ENCODE results near the gene MCF2L. TPM values are rescaled to one million over a fixed set of nuclear protein-coding genes. Genes with fewer than 3 reads are reported as not detected.

MCF2L gene
- total RNA-seq, 1 donor from 2014 or later: 6.7 TPM

DNA sequence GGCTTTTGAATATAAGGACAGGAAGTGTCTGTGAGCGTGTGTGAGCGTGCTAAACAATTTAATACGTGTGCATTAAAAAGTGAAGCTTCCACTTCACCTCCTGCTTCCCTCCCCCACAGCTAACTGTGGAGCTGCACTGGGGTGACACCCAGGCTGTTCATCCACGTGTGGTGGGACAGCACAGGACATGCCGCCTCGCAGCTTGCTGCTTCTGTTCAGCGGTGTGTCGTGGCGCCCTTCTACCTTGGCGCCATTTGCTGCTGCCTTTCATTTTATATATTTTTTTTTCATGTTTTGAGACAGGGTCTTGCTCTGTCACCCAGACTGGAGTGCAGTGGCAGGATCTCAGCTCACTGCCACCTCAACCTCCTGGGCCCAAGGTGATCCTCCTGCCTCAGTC lies 63.3 kb downstream of the MCF2L start:
- peaks cover 5% of the 10 kb centered on the region for H3K27me3 Mint-ChIP-seq (ENCODE audit: low read depth)
- no peak overlapping the region for H3K27ac Mint-ChIP-seq (ENCODE audit: unreplicated experiment)

DNA sequence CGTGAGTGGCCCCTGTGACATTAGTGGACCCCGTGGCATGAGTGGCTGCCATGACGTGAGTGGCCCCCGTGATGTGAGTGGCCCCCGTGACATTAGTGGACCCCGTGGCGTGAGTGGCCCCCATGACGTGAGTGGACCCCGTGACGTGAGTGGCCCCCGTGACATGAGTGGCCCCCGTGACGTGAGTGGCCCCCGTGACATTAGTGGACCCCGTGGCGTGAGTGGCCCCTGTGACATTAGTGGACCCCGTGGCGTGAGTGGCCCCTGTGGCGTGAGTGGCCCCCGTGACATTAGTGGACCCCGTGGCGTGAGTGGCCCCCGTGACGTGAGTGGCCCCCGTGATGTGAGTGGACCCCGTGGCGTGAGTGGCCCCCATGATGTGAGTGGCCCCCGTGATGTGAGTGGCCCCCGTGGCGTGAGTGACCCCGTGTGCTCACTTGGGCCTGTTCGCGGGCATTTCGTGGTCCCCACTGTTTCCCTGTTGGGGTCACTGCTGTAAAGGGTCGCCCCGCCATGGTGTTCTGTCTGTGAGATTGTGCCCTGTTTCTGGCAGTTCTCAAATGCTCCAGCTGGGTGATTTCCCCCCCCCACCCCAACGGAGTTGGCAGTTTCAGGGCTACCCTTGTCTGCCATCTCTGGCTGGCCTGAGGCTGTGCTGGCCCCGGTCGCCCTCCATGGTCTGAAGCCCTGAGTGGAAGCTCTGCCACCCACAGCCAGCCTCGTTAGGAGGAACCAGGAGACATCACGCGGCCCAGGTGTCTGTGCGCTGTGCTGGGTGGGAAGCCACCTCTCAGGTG lies 64.2 kb downstream of the MCF2L start:
- peaks cover 5% of the 10 kb centered on the region for H3K27me3 Mint-ChIP-seq (ENCODE audit: low read depth)
- no peak for DNase-seq (ENCODE audit: low spot score)
- no peak overlapping the region for H3K27ac Mint-ChIP-seq (ENCODE audit: unreplicated experiment)
- H3K4me1 Mint-ChIP-seq (ENCODE audit: low read depth): peaks cover 3% of the 10 kb centered on the region
- no peak overlapping the region for H3K4me3 Mint-ChIP-seq (ENCODE audit: unreplicated experiment)
- H3K9me3 Mint-ChIP-seq (ENCODE audit: low read depth): peaks cover 2% of the 10 kb centered on the region
- TF ChIP-seq, protein P1, sequence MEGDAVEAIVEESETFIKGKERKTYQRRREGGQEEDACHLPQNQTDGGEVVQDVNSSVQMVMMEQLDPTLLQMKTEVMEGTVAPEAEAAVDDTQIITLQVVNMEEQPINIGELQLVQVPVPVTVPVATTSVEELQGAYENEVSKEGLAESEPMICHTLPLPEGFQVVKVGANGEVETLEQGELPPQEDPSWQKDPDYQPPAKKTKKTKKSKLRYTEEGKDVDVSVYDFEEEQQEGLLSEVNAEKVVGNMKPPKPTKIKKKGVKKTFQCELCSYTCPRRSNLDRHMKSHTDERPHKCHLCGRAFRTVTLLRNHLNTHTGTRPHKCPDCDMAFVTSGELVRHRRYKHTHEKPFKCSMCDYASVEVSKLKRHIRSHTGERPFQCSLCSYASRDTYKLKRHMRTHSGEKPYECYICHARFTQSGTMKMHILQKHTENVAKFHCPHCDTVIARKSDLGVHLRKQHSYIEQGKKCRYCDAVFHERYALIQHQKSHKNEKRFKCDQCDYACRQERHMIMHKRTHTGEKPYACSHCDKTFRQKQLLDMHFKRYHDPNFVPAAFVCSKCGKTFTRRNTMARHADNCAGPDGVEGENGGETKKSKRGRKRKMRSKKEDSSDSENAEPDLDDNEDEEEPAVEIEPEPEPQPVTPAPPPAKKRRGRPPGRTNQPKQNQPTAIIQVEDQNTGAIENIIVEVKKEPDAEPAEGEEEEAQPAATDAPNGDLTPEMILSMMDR (IDR thresholded peaks at IDR 0.05): no peak
- H3K36me3 Mint-ChIP-seq (ENCODE audit: low read depth): peaks cover 7% of the 10 kb centered on the region

More for the DNA sequence above, 63.3 kb downstream of the MCF2L start:
- peaks cover 3% of the 10 kb centered on the region for H3K4me1 Mint-ChIP-seq (ENCODE audit: low read depth)
- H3K36me3 Mint-ChIP-seq (ENCODE audit: low read depth): peaks cover 4% of the 10 kb centered on the region
- no peak overlapping the region for H3K4me3 Mint-ChIP-seq (ENCODE audit: unreplicated experiment)
- H3K9me3 Mint-ChIP-seq (ENCODE audit: low read depth): no peaks in the 10 kb centered on the region
- no peak for DNase-seq (ENCODE audit: low spot score)
- TF ChIP-seq, protein P1 (IDR thresholded peaks at IDR 0.05): no peak

DNA sequence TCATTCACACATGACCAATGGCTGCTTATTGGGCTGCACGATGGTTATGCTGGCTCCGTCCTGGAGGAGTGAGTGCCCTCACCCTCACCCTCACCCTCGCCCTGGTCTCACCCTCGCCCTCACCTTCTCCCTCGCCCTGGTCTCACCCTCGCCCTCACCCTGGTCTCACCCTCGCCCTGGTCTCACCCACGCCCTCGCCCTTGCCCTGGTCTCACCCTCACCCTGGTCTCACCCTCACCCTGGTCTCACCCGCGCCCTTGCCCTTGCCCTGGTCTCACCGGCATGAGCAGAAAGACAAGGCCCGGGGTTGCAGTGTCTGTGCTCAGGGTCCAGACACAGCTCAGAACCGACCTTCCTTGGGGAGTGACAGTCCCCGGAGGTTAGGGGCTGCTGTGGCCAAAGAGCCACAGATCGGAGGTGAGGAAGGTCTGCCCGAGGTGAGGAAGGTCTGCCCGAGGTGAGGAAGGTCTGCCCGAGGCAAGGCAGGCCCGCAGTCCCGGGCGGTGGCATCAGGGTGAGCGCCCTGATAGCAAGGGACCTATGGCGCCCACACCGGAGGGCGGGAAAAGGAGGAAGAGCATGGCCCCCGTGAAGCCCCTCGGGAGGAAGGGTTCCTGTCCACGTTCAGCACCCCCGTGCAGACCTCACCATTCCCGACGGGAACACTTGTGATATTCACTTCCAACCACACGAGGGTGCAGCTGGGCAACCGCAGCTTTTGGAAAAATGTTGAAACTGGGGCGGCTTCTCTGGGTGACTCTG lies 65.6 kb downstream of the MCF2L start:
- DNase-seq (ENCODE audit: low spot score): no peak
- Mint-ChIP-seq H3K36me3 (ENCODE audit: low read depth) (peaks cover 7% of the 10 kb centered on the region), H3K4me1 (ENCODE audit: low read depth) (peaks cover 3% of the 10 kb centered on the region), H3K4me3 (ENCODE audit: unreplicated experiment) (no peak overlapping the region), H3K27ac (ENCODE audit: unreplicated experiment) (no peak overlapping the region), H3K9me3 (ENCODE audit: low read depth) (peaks cover 2% of the 10 kb centered on the region), H3K27me3 (ENCODE audit: low read depth) (peaks cover 5% of the 10 kb centered on the region)
- TF ChIP-seq, protein P1 (IDR thresholded peaks at IDR 0.05): peak; percentile 89

DNA sequence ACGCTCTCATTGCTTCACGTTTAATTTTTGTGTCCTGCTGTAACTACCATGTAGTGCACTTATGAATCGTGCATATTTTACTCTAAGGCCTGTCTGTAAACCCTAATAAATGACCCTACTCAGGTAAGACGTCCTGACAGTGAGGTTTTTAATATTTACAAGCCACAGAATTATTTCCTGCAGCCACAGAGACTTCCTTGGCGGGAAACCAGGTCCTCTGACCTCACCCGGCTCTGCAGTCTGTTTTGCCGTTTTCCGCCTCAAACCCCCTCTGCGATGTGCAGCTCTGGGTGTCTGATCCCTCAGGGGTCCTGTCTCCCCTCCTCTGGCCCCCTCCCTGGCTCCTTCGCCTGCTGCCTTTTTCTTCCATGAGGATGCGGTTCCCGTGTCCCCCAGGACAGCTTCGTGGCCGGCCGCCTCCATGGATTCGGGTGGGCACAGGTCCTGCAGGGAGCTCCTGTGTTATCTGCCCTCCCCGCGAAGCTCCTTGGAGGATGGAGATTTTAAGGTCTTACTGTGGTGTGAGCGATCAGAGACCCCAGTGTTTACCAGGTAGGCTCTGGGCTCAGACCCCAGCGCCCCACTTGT lies 66.3 kb downstream of the MCF2L start:
- H3K36me3 Mint-ChIP-seq (ENCODE audit: low read depth): peaks cover 7% of the 10 kb centered on the region
- H3K4me3 Mint-ChIP-seq (ENCODE audit: unreplicated experiment): no peak overlapping the region
- H3K9me3 Mint-ChIP-seq (ENCODE audit: low read depth): peaks cover 2% of the 10 kb centered on the region
- H3K4me1 Mint-ChIP-seq (ENCODE audit: low read depth): peaks cover 3% of the 10 kb centered on the region
- DNase-seq (ENCODE audit: low spot score): no peak
- no peak overlapping the region for H3K27ac Mint-ChIP-seq (ENCODE audit: unreplicated experiment)
- peaks cover 5% of the 10 kb centered on the region for H3K27me3 Mint-ChIP-seq (ENCODE audit: low read depth)
- TF ChIP-seq, protein P1 (IDR thresholded peaks at IDR 0.05): peak; percentile 51

DNA sequence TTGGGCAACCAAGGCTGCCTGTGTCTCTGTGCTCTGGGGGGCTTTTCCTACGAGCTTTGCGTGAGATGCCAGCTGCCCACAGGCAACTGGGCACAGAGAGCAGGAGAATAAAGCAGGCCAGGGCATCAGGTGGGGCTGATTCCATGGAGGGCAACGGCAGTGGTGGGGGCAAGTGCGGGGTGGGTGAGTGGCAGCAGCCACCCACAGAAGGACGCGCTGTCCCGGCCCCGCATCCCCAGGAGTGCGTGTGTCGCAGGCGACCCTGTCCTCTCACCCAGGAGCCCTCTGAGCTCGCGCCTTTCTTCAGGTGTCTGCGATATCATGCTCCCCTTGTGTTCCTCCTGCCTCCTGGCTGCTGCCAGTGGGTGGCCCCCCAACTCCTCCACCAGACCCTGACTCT lies 67.4 kb downstream of the MCF2L start:
- Mint-ChIP-seq H3K9me3 (ENCODE audit: low read depth) (peaks cover 2% of the 10 kb centered on the region), H3K27ac (ENCODE audit: unreplicated experiment) (no peak overlapping the region), H3K27me3 (ENCODE audit: low read depth) (no peaks in the 10 kb centered on the region), H3K4me1 (ENCODE audit: low read depth) (peaks cover 3% of the 10 kb centered on the region), H3K4me3 (ENCODE audit: unreplicated experiment) (no peak overlapping the region), H3K36me3 (ENCODE audit: low read depth) (peaks cover 3% of the 10 kb centered on the region)
- TF ChIP-seq, protein P1 (IDR thresholded peaks at IDR 0.05): no peak
- no peak for DNase-seq (ENCODE audit: low spot score)

Measured in chondrocyte (in vitro differentiated cells).